ENCODE data around the gene NFATC1.

- TF ChIP-seq POLR2A (IDR thresholded peaks at IDR 0.05): no peak
- TF ChIP-seq, protein P1, sequence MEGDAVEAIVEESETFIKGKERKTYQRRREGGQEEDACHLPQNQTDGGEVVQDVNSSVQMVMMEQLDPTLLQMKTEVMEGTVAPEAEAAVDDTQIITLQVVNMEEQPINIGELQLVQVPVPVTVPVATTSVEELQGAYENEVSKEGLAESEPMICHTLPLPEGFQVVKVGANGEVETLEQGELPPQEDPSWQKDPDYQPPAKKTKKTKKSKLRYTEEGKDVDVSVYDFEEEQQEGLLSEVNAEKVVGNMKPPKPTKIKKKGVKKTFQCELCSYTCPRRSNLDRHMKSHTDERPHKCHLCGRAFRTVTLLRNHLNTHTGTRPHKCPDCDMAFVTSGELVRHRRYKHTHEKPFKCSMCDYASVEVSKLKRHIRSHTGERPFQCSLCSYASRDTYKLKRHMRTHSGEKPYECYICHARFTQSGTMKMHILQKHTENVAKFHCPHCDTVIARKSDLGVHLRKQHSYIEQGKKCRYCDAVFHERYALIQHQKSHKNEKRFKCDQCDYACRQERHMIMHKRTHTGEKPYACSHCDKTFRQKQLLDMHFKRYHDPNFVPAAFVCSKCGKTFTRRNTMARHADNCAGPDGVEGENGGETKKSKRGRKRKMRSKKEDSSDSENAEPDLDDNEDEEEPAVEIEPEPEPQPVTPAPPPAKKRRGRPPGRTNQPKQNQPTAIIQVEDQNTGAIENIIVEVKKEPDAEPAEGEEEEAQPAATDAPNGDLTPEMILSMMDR (IDR thresholded peaks at IDR 0.05): no peak
- TF ChIP-seq EP300 (IDR thresholded peaks at IDR 0.05): no peak
Observed at GRCh38 chr18:79487801-79488201, 92.1 kb downstream of the NFATC1 start.
